Natural killer cell (primary cell): ENCODE measurements around the gene PIBF1. TPM values are rescaled to one million over a fixed set of nuclear protein-coding genes. Genes with fewer than 3 reads are reported as not detected.

Experiments used
- ATAC-seq, 3 donors: fragments of 150-1000 bp in 2 of 3; fragments of 200-7000 bp in 1 of 3; cut with Tn5 transposase; 1 replicate in 1 of 3; 2 replicates in 2 of 3; pipeline ENCODE4 v1.10.0; 2021; ENCODE audit warnings: mild to moderate bottlenecking in 2 of 3, moderate library complexity in 2 of 3
- DNase-seq, 2 donors: peaks; one replicate each; pipeline versions ENCODE4 v3.0.0 to v3.0.0-alpha.2; 2013 to 2021; ENCODE audit warnings: mixed read lengths in 1 of 2
- H3K27ac ChIP-seq: one replicate; pipeline ENCODE4 v1.5.1; 2013; ENCODE audit warnings: mild to moderate bottlenecking, low read length
- H3K27me3 ChIP-seq: one replicate; pipeline ENCODE4 v1.6.1; 2013; ENCODE audit warnings: low read length; ENCODE audit not compliant: control insufficient read depth, insufficient read depth
- H3K36me3 ChIP-seq: one replicate; pipeline ENCODE4 v1.6.1; 2013; ENCODE audit warnings: low read length; ENCODE audit not compliant: control insufficient read depth, insufficient read depth
- H3K4me1 ChIP-seq: one replicate; pipeline ENCODE4 v1.6.1; 2013; ENCODE audit warnings: low read length; ENCODE audit not compliant: control insufficient read depth, insufficient read depth
- H3K4me3 ChIP-seq: one replicate; pipeline ENCODE4 v1.5.1; 2013; ENCODE audit warnings: low read length
- H3K9me3 ChIP-seq: one replicate; pipeline ENCODE4 v1.6.1; 2013; ENCODE audit warnings: low read length; ENCODE audit not compliant: control insufficient read depth, insufficient read depth
- H3K27ac Mint-ChIP-seq, 2 donors: one replicate each; pipeline ENCODE4 v1.8.0; 2022; ENCODE audit warnings: mild to moderate bottlenecking in 2 of 2, mixed read lengths in 2 of 2, moderate library complexity in 1 of 2
- H3K27me3 Mint-ChIP-seq, 2 donors: one replicate each; pipeline ENCODE4 v1.8.0; 2022; ENCODE audit warnings: low read depth in 2 of 2, mixed read lengths in 2 of 2
- H3K36me3 Mint-ChIP-seq: one replicate; pipeline ENCODE4 v1.8.0; 2022; ENCODE audit warnings: mixed read lengths
- H3K4me1 Mint-ChIP-seq, 2 donors: one replicate each; pipeline ENCODE4 v1.8.0; 2022; ENCODE audit warnings: mixed read lengths in 2 of 2
- H3K4me3 Mint-ChIP-seq: one replicate; pipeline ENCODE4 v1.8.0; 2022; ENCODE audit warnings: mild to moderate bottlenecking, moderate library complexity, mixed read lengths
- H3K9me3 Mint-ChIP-seq, 2 donors: one replicate each; pipeline ENCODE4 v1.8.0; 2022; ENCODE audit warnings: mixed read lengths in 2 of 2
- CTCF ChIP-seq: fragments of 200-600 bp; IDR thresholded peaks from one replicate; pipeline ENCODE4 v1.8.0; 2022; ENCODE audit warnings: antibody characterized with exemption
- WGBS: methylation state at CpG from one replicate; pipeline ENCODE4 v1.1.7; 2013; ENCODE audit warnings: missing lambda C conversion rate; ENCODE audit not compliant: insufficient coverage; 5-methylcytosine and 5-hydroxymethylcytosine counted together
- intact Hi-C: fragments of 100-400 bp; cut with micrococcal nuclease; formaldehyde crosslinking; loops from one replicate; pipeline ENCODE4 v1.14.2; 2022
- total RNA-seq, 4 donors: library from RNA; stranded (reverse); fragments of 120-200 nt in 1 of 4; gene quantifications; one replicate each; pipeline versions ENCODE4 v1.2.3 to v1.2.4, GENCODE V29; 2013 to 2022

The PIBF1 gene
- total RNA-seq, 3 donors from 2014 or later (not counting 1 experiment from before 2014, with no cell fraction given): 21.9 to 37.8 (median 27.8) TPM

GRCh38 chr13:72745260-72745659 is 36.7 kb upstream of the PIBF1 start:
- Mint-ChIP-seq H3K9me3 (no peaks in the 10 kb centered on the region), H3K4me1 (peaks cover 11 to 12% of the 10 kb centered on the region in 2 donors), H3K27ac (no peak overlapping the region), H3K36me3 (peaks cover 6% of the 10 kb centered on the region), H3K4me3 (no peak overlapping the region), H3K27me3 (no peaks in the 10 kb centered on the region)
- 50% methylated on average over 1 of the region's 1 CpG for WGBS
- no peaks in the 10 kb centered on the region for H3K27me3 ChIP-seq
- peaks cover 51% of the 10 kb centered on the region for H3K36me3 ChIP-seq
- H3K27ac ChIP-seq: no peak overlapping the region
- no peaks in the 10 kb centered on the region for H3K4me1 ChIP-seq
- H3K9me3 ChIP-seq: no peaks in the 10 kb centered on the region
- no peak for TF ChIP-seq CTCF
- no peak for ATAC-seq
- DNase-seq: no peak
- intact Hi-C loops: no loop called here
- H3K4me3 ChIP-seq: no peak overlapping the region

- H3K27ac ChIP-seq: no peak overlapping the region
- no peaks in the 10 kb centered on the region for H3K9me3 Mint-ChIP-seq
- H3K36me3 Mint-ChIP-seq: peaks cover 6% of the 10 kb centered on the region
- H3K4me3 Mint-ChIP-seq: no peak overlapping the region
- H3K36me3 ChIP-seq: peaks cover 57% of the 10 kb centered on the region
- no peak for ATAC-seq
- no peak for TF ChIP-seq CTCF
- no peak for DNase-seq
- H3K27me3 Mint-ChIP-seq: no peaks in the 10 kb centered on the region
- H3K4me1 ChIP-seq: no peaks in the 10 kb centered on the region
- intact Hi-C loops: no loop called here
- H3K27me3 ChIP-seq: no peaks in the 10 kb centered on the region
- no peak overlapping the region for H3K4me3 ChIP-seq
- peaks cover 6 to 23% of the 10 kb centered on the region in 2 donors for H3K4me1 Mint-ChIP-seq
- H3K27ac Mint-ChIP-seq: peak overlapping the region in 1 of 2 donors; percentile 66
- H3K9me3 ChIP-seq: no peaks in the 10 kb centered on the region
Measured at GRCh38 chr13:72751220-72751619, 30.7 kb upstream of the PIBF1 start.

- Mint-ChIP-seq H3K9me3 (no peaks in the 10 kb centered on the region), H3K4me3 (no peak overlapping the region), H3K27ac (no peak overlapping the region), H3K27me3 (no peaks in the 10 kb centered on the region), H3K36me3 (peaks cover 3% of the 10 kb centered on the region), H3K4me1 (peaks cover 6 to 23% of the 10 kb centered on the region in 2 donors)
- Histone ChIP-seq H3K9me3 (no peaks in the 10 kb centered on the region), H3K36me3 (peaks cover 58% of the 10 kb centered on the region), H3K27ac (no peak overlapping the region), H3K4me3 (no peak overlapping the region), H3K4me1 (no peaks in the 10 kb centered on the region), H3K27me3 (no peaks in the 10 kb centered on the region)
- intact Hi-C loops: no loop called here
- WGBS: 99% methylated on average over 6 of the region's 6 CpGs
- TF ChIP-seq CTCF: no peak
- DNase-seq (no peak), ATAC-seq (no peak)
Measured at GRCh38 chr13:72754111-72754510, 27.8 kb upstream of the PIBF1 start.

- H3K4me1 ChIP-seq: no peaks in the 10 kb centered on the region
- no peak overlapping the region for H3K27ac ChIP-seq
- no peak for TF ChIP-seq CTCF
- no peaks in the 10 kb centered on the region for H3K9me3 ChIP-seq
- no peaks in the 10 kb centered on the region for H3K27me3 Mint-ChIP-seq
- ATAC-seq (peak in 1 of 3 donors; percentile 24), DNase-seq (no peak)
- no peak overlapping the region for H3K4me3 ChIP-seq
- H3K4me1 Mint-ChIP-seq: no peaks in the 10 kb centered on the region
- peaks cover 83% of the 10 kb centered on the region for H3K36me3 ChIP-seq
- WGBS: 88% methylated on average over 3 of the region's 4 CpGs
- H3K27me3 ChIP-seq: no peaks in the 10 kb centered on the region
- H3K36me3 Mint-ChIP-seq: peaks cover 15% of the 10 kb centered on the region
- H3K9me3 Mint-ChIP-seq: no peaks in the 10 kb centered on the region
- intact Hi-C loops: no loop called here
- no peak overlapping the region for H3K4me3 Mint-ChIP-seq
- H3K27ac Mint-ChIP-seq: no peak overlapping the region
Measured at GRCh38 chr13:72757792-72758535, 24.0 kb upstream of the PIBF1 start.
